H1 (cell line): ENCODE measurements around the gene TBC1D22A. TPM values are rescaled to one million over a fixed set of nuclear protein-coding genes. Genes with fewer than 3 reads are reported as not detected.

ENCODE experiments used
- ASH2L ChIP-seq: fragments of 200-600, 300-600 bp; sonication (generic); IDR thresholded peaks from one replicate; pipeline ENCODE4 v1.7.1; 2017; ENCODE audit warnings: low read length
- ATF2 ChIP-seq: IDR thresholded peaks from 2 replicates; pipeline ENCODE4 v1.6.1; 2012; ENCODE audit warnings: low read length, inconsistent platforms
- JUN ChIP-seq: IDR thresholded peaks from 2 replicates; pipeline ENCODE4 v1.6.1; 2011; ENCODE audit warnings: low read depth, mild to moderate bottlenecking, improper control_type of control experiment, low read length
- KDM1A ChIP-seq: fragments of 200-600, 300-600 bp; sonication (generic); IDR thresholded peaks from 2 replicates; pipeline ENCODE4 v1.7.1; 2016; ENCODE audit warnings: mild to moderate bottlenecking, low read length, borderline replicate concordance
- NANOG ChIP-seq: IDR thresholded peaks from 2 replicates; pipeline ENCODE4 v1.6.1; 2011; ENCODE audit warnings: low read length, low read depth, mild to moderate bottlenecking, inconsistent platforms; ENCODE audit not compliant: insufficient read depth, poor library complexity, severe bottlenecking
- NRF1 ChIP-seq: IDR thresholded peaks from 2 replicates; pipeline ENCODE4 v1.6.1; 2011; ENCODE audit warnings: mild to moderate bottlenecking, low read depth, low read length, improper control_type of control experiment
- SIN3A ChIP-seq, 2 experiments: IDR thresholded peaks in 1 of 2; conservative IDR thresholded peaks in 1 of 2; 2 replicates each; pipeline ENCODE4 v1.6.1; 2011 to 2012; ENCODE audit warnings: low read length in 2 of 2, improper control_type of control experiment in 1 of 2, low read depth in 1 of 2, mild to moderate bottlenecking in 1 of 2
- polyA plus RNA-seq, 7 experiments: library from polyadenylated mRNA; depleted of rRNA in 3 of 7; stranded (reverse) in 5 of 7; unstranded in 2 of 7; fragments of >200 nt in 5 of 7; fragments of 200-250 nt in 2 of 7; gene quantifications; 1 replicate in 5 of 7; 2 replicates in 1 of 7; 4 replicates in 1 of 7; pipeline versions ENCODE4 v1.2.1 to v1.2.3, GENCODE V29; 2011 to 2013; ENCODE audit warnings: missing spikeins in 2 of 7, mixed read lengths in 2 of 7
- total RNA-seq: library from RNA; stranded (reverse); fragmentation: NEBNext Ultra II Directional; extraction: Animal tissue kit (Norgen Biotek cat#: 25700); gene quantifications from 2 replicates; pipeline ENCODE4 v1.2.1, GENCODE V29; 2021
- TF ChIP-seq, protein P1 (sequence below): fragments of 300-600 bp; sonication (generic); IDR thresholded peaks from 2 replicates; pipeline ENCODE4 v1.7.1; 2012; ENCODE audit warnings: low read length, moderate library complexity, mild to moderate bottlenecking, inconsistent platforms; ENCODE audit not compliant: insufficient replicate concordance

TBC1D22A gene
- total and polyA plus RNA-seq, 2 of the 8 experiments (the other 6 are each of a cell fraction or from before 2014, with no cell fraction given), result 11.9 to 18.4 TPM

DNA sequence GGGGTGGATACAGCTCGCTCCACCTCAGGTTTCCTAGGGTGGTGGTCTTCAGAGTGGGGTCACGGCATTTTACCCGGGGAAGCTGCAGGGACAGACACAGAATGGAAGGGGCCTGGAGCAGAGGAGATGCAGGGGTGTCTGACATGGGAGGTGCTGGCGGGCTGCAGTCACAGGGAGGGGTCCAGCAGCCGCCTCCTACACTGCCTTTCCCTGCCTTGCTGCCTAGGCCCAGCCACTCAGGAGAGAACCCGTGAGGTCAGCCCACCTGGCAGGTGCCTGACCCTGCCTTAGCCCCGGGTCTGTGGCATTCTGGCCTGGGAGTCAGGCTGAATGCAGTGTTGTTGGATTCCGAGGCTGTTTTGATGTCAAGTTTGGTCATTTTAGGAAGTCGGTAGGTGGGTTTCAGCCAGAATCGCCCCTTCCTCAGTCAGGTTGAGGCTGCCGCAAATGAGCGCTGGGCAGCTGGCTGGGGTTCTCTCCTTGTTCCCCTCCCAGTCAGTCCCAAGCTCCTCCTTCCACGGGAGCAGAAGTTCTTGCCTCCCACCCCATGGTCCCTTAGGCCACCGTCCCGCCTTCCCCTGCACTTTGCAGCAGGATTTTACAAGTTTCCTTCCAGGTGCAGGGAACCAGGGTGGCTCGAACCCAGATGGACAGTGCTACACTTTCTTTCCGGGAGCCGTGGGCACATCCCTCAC lies 294.5 kb downstream of the TBC1D22A start (continued):
- TF ChIP-seq, protein P1, sequence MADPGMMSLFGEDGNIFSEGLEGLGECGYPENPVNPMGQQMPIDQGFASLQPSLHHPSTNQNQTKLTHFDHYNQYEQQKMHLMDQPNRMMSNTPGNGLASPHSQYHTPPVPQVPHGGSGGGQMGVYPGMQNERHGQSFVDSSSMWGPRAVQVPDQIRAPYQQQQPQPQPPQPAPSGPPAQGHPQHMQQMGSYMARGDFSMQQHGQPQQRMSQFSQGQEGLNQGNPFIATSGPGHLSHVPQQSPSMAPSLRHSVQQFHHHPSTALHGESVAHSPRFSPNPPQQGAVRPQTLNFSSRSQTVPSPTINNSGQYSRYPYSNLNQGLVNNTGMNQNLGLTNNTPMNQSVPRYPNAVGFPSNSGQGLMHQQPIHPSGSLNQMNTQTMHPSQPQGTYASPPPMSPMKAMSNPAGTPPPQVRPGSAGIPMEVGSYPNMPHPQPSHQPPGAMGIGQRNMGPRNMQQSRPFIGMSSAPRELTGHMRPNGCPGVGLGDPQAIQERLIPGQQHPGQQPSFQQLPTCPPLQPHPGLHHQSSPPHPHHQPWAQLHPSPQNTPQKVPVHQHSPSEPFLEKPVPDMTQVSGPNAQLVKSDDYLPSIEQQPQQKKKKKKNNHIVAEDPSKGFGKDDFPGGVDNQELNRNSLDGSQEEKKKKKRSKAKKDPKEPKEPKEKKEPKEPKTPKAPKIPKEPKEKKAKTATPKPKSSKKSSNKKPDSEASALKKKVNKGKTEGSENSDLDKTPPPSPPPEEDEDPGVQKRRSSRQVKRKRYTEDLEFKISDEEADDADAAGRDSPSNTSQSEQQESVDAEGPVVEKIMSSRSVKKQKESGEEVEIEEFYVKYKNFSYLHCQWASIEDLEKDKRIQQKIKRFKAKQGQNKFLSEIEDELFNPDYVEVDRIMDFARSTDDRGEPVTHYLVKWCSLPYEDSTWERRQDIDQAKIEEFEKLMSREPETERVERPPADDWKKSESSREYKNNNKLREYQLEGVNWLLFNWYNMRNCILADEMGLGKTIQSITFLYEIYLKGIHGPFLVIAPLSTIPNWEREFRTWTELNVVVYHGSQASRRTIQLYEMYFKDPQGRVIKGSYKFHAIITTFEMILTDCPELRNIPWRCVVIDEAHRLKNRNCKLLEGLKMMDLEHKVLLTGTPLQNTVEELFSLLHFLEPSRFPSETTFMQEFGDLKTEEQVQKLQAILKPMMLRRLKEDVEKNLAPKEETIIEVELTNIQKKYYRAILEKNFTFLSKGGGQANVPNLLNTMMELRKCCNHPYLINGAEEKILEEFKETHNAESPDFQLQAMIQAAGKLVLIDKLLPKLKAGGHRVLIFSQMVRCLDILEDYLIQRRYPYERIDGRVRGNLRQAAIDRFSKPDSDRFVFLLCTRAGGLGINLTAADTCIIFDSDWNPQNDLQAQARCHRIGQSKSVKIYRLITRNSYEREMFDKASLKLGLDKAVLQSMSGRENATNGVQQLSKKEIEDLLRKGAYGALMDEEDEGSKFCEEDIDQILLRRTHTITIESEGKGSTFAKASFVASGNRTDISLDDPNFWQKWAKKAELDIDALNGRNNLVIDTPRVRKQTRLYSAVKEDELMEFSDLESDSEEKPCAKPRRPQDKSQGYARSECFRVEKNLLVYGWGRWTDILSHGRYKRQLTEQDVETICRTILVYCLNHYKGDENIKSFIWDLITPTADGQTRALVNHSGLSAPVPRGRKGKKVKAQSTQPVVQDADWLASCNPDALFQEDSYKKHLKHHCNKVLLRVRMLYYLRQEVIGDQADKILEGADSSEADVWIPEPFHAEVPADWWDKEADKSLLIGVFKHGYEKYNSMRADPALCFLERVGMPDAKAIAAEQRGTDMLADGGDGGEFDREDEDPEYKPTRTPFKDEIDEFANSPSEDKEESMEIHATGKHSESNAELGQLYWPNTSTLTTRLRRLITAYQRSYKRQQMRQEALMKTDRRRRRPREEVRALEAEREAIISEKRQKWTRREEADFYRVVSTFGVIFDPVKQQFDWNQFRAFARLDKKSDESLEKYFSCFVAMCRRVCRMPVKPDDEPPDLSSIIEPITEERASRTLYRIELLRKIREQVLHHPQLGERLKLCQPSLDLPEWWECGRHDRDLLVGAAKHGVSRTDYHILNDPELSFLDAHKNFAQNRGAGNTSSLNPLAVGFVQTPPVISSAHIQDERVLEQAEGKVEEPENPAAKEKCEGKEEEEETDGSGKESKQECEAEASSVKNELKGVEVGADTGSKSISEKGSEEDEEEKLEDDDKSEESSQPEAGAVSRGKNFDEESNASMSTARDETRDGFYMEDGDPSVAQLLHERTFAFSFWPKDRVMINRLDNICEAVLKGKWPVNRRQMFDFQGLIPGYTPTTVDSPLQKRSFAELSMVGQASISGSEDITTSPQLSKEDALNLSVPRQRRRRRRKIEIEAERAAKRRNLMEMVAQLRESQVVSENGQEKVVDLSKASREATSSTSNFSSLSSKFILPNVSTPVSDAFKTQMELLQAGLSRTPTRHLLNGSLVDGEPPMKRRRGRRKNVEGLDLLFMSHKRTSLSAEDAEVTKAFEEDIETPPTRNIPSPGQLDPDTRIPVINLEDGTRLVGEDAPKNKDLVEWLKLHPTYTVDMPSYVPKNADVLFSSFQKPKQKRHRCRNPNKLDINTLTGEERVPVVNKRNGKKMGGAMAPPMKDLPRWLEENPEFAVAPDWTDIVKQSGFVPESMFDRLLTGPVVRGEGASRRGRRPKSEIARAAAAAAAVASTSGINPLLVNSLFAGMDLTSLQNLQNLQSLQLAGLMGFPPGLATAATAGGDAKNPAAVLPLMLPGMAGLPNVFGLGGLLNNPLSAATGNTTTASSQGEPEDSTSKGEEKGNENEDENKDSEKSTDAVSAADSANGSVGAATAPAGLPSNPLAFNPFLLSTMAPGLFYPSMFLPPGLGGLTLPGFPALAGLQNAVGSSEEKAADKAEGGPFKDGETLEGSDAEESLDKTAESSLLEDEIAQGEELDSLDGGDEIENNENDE, result no peak
- TF ChIP-seq KDM1A (no peak), NRF1 (no peak), NANOG (no peak), SIN3A (conservative IDR thresholded peaks at IDR 0.05 in 1 of 2, IDR thresholded peaks at IDR 0.05 in 1 of 2; ENCODE audit: low read depth in 1 of 2, low read length in 2 of 2) (no peak), JUN (no peak), ASH2L (no peak), ATF2 (no peak)
